GM12878 (cell line): Measurements from ENCODE around the gene TCP11L1. TPM values are rescaled to one million over a fixed set of nuclear protein-coding genes. Genes with fewer than 3 reads are reported as not detected.
A peak's percentile ranks its signal among the peaks of the same experiment; 100 is the strongest.

Experiments used
- CBX5 ChIP-seq: sonication (generic); IDR thresholded peaks from 2 replicates; pipeline ENCODE4 v1.6.1; 2016; ENCODE audit warnings: low read depth, moderate library complexity, mild to moderate bottlenecking, inconsistent platforms
- CHD4 ChIP-seq: fragments of 200-600 bp; sonication (generic); IDR thresholded peaks from 2 replicates; pipeline ENCODE4 v1.6.1; 2016; ENCODE audit warnings: mild to moderate bottlenecking
- DPF2 ChIP-seq: fragments of 450-650 bp; IDR thresholded peaks from 2 replicates; pipeline ENCODE4 v1.6.1; 2017; ENCODE audit warnings: mild to moderate bottlenecking
- EGR1 ChIP-seq, 2 experiments: IDR thresholded peaks; 1 replicate in 1 of 2; 2 replicates in 1 of 2; pipeline ENCODE4 v1.6.1; 2011 to 2012; ENCODE audit warnings: low read depth in 2 of 2, low read length in 2 of 2, borderline replicate concordance in 1 of 2, mild to moderate bottlenecking in 1 of 2, moderate library complexity in 1 of 2
- HDAC6 ChIP-seq: fragments of 200-600 bp; sonication (generic); IDR thresholded peaks from one replicate; pipeline ENCODE4 v1.8.0; 2017; ENCODE audit warnings: antibody characterized with exemption; ENCODE audit not compliant: unreplicated experiment
- IKZF1 ChIP-seq: fragments of 450-650 bp; conservative IDR thresholded peaks from 2 replicates; pipeline ENCODE4 v1.6.1; 2017; ENCODE audit warnings: antibody characterized with exemption, mild to moderate bottlenecking
- KLF5 ChIP-seq: fragments of 450-650 bp; IDR thresholded peaks from 2 replicates; pipeline ENCODE4 v1.6.1; 2014; ENCODE audit warnings: mild to moderate bottlenecking; ENCODE audit not compliant: partially characterized antibody
- MEF2A ChIP-seq: IDR thresholded peaks from 2 replicates; pipeline ENCODE4 v1.6.1; 2011; ENCODE audit warnings: low read depth, mild to moderate bottlenecking, low read length, moderate library complexity; ENCODE audit not compliant: insufficient read depth
- PBX3 ChIP-seq: IDR thresholded peaks from 2 replicates; pipeline ENCODE4 v1.6.1; 2011; ENCODE audit warnings: mild to moderate bottlenecking, low read depth, low read length, moderate library complexity; ENCODE audit not compliant: insufficient replicate concordance
- RBBP5 ChIP-seq: fragments of 200-600 bp; sonication (generic); conservative IDR thresholded peaks from 2 replicates; pipeline ENCODE4 v1.6.1; 2016
- RELA ChIP-seq: fragments of 450-650 bp; IDR thresholded peaks from 2 replicates; pipeline ENCODE4 v1.8.0; 2014; ENCODE audit warnings: borderline replicate concordance; ENCODE audit not compliant: partially characterized antibody
- TCF12 ChIP-seq: IDR thresholded peaks from 2 replicates; pipeline ENCODE4 v1.6.1; 2011; ENCODE audit warnings: low read depth, mild to moderate bottlenecking, low read length
- USF2 ChIP-seq: IDR thresholded peaks from 2 replicates; pipeline ENCODE4 v1.6.1; 2011; ENCODE audit warnings: low read depth, low read length, improper control_type of control experiment, borderline replicate concordance
- ZNF687 ChIP-seq: fragments of 450-650 bp; IDR thresholded peaks from 2 replicates; pipeline ENCODE4 v1.6.1; 2017; ENCODE audit warnings: mild to moderate bottlenecking, moderate library complexity
- ZZZ3 ChIP-seq: IDR thresholded peaks from 2 replicates; pipeline ENCODE4 v1.6.1; 2011; ENCODE audit warnings: low read depth; ENCODE audit not compliant: control insufficient read depth, insufficient read length
- polyA plus RNA-seq, 11 experiments: library from polyadenylated mRNA; depleted of rRNA in 4 of 11; unstranded in 6 of 11; stranded (reverse) in 5 of 11; fragments of >200 nt; fragmentation: Nextera tagmentation in 4 of 11; fragmentation: Illumina TruSeq in 1 of 11; extraction: Ambion mirVana in 4 of 11; extraction: Trizol in 1 of 11; gene quantifications; 1 replicate in 1 of 11; 2 replicates in 10 of 11; pipeline versions ENCODE4 v1.2.1 to v1.2.3, GENCODE V29; 2011 to 2016; ENCODE audit warnings: inconsistent platforms in 2 of 11, missing spikeins in 2 of 11, low read depth in 1 of 11
- total RNA-seq, 4 experiments: library from RNA; depleted of rRNA in 3 of 4; stranded (reverse); fragments of >200 nt in 3 of 4; fragmentation: Illumina TruSeq in 1 of 4; extraction: Trizol in 1 of 4; gene quantifications; 2 replicates each; pipeline versions ENCODE4 v1.2.1 to v1.2.3, GENCODE V29; 2013 to 2021
- TF ChIP-seq, protein P1 (sequence below): fragments of 450-650 bp; IDR thresholded peaks from 2 replicates; pipeline ENCODE4 v1.6.1; 2017; ENCODE audit warnings: borderline replicate concordance
- TF ChIP-seq, protein P2 (sequence below): fragments of 450-650 bp; IDR thresholded peaks from 2 replicates; pipeline ENCODE4 v1.6.1; 2017; ENCODE audit warnings: mild to moderate bottlenecking
- TF ChIP-seq, protein P3 (sequence below): IDR thresholded peaks from 2 replicates; pipeline ENCODE4 v1.6.1; 2011; ENCODE audit warnings: borderline replicate concordance, low read depth, mild to moderate bottlenecking, moderate library complexity, mixed read lengths, low read length; ENCODE audit not compliant: insufficient read depth; ENCODE audit errors: extremely low read length

TCP11L1 gene
- total and polyA plus RNA-seq, 10 of the 15 experiments (the other 5 are each of a cell fraction or from before 2014, with no cell fraction given), result 5.3 to 15.7 (median 13.0) TPM

DNA sequence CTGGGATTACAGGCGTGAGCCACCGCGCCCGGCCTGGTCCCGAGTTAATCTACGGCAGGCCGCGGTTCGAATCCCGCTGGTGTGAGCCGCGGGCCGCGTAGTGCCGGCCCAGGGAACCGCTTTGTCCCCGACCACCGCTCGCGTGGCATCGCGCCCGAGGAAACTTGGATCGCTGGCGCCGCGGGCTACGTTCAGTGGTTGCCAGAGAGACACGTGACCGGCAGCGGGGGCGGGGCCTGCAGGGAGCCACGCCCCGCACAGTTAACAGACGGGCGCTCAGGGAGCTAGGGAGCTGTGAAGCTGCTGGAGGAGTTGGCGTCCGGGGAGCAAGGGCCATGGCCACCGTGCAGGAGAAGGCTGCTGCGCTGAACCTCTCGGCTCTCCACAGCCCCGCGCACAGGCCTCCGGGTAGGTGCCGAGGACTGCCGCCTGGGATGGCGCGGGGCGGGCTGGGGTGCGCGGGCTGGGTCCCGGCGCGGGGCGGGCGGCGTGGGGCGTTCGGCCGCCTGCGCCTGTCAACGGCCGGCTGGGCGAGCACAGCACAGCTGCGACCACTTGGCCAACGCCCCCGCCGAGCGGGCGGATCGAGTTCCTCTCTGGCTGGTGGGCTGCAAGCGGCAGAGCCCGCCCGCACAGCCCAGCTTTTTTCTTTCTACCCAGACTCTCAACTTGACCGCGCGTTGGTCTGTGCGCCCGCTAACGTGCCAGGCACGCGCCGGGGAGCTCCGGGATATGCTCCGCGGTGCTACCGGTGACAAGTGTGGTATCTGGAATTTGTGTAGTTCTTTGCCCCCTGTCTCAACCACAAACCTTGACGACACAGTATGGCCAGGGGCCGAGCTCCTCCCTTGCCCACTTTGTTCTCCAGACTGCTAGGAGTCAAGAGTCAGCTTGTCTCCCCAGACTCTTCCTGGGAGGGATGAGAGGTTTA, 23.5 kb upstream of the TCP11L1 start, which contains the start of gene DEPDC7 (continued):
- no peak for TF ChIP-seq CBX5
- TF ChIP-seq, protein P1, sequence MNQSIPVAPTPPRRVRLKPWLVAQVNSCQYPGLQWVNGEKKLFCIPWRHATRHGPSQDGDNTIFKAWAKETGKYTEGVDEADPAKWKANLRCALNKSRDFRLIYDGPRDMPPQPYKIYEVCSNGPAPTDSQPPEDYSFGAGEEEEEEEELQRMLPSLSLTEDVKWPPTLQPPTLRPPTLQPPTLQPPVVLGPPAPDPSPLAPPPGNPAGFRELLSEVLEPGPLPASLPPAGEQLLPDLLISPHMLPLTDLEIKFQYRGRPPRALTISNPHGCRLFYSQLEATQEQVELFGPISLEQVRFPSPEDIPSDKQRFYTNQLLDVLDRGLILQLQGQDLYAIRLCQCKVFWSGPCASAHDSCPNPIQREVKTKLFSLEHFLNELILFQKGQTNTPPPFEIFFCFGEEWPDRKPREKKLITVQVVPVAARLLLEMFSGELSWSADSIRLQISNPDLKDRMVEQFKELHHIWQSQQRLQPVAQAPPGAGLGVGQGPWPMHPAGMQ, result no peak
- TF ChIP-seq KLF5, result no peak
- TF ChIP-seq, protein P2, sequence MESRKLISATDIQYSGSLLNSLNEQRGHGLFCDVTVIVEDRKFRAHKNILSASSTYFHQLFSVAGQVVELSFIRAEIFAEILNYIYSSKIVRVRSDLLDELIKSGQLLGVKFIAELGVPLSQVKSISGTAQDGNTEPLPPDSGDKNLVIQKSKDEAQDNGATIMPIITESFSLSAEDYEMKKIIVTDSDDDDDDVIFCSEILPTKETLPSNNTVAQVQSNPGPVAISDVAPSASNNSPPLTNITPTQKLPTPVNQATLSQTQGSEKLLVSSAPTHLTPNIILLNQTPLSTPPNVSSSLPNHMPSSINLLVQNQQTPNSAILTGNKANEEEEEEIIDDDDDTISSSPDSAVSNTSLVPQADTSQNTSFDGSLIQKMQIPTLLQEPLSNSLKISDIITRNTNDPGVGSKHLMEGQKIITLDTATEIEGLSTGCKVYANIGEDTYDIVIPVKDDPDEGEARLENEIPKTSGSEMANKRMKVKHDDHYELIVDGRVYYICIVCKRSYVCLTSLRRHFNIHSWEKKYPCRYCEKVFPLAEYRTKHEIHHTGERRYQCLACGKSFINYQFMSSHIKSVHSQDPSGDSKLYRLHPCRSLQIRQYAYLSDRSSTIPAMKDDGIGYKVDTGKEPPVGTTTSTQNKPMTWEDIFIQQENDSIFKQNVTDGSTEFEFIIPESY, result peak; percentile 87
- TF ChIP-seq MEF2A, result no peak
- TF ChIP-seq USF2, result peak; percentile 41; the same call in 1 of the 2 replicates
- no peak for TF ChIP-seq HDAC6
- no peak for TF ChIP-seq TCF12
- TF ChIP-seq, protein P3, sequence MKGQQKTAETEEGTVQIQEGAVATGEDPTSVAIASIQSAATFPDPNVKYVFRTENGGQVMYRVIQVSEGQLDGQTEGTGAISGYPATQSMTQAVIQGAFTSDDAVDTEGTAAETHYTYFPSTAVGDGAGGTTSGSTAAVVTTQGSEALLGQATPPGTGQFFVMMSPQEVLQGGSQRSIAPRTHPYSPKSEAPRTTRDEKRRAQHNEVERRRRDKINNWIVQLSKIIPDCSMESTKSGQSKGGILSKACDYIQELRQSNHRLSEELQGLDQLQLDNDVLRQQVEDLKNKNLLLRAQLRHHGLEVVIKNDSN, result peak; percentile 89
- TF ChIP-seq RBBP5, result no peak
- TF ChIP-seq PBX3, result peak; percentile 24
- no peak for TF ChIP-seq DPF2
- no peak for TF ChIP-seq RELA
- peak; percentile 66 for TF ChIP-seq IKZF1
- TF ChIP-seq EGR1 (IDR thresholded peaks at IDR 0.05; ENCODE audit: borderline replicate concordance in 1 of 2, low read depth in 2 of 2, low read length in 2 of 2), result peak in 1 of 2 experiments; percentile 31; a peak in 1 of 3 replicates
- no peak for TF ChIP-seq ZZZ3
- 0 out of 2 replicates have a peak, but pooled peaks have one; percentile 18 for TF ChIP-seq ZNF687
- no peak for TF ChIP-seq CHD4
